ENCODE results near the gene KNCN. TPM values are rescaled to one million over a fixed set of nuclear protein-coding genes. Genes with fewer than 3 reads are reported as not detected.

KNCN gene
- polyA plus RNA-seq, 1 donor from 2014 or later: not detected

- H3K4me3 ChIP-seq (ENCODE audit: low read length): no peak overlapping the region
- H3K79me2 ChIP-seq (replicated peaks; ENCODE audit: insufficient read depth, low read length): no peaks in the 10 kb centered on the region
- no peak overlapping the region for H3K27ac ChIP-seq (ENCODE audit: low read length)
- no peaks in the 10 kb centered on the region for H3K36me3 ChIP-seq (ENCODE audit: insufficient read depth, low read length)
- no peak overlapping the region for H3K4me2 ChIP-seq (ENCODE audit: low read length)
- TF ChIP-seq RAD21 (conservative IDR thresholded peaks at IDR 0.05) (no peak), EZH2 (IDR thresholded peaks at IDR 0.05; ENCODE audit: borderline replicate concordance, insufficient read depth, low read length, poor library complexity, severe bottlenecking) (no peak), MXI1 (conservative IDR thresholded peaks at IDR 0.05; ENCODE audit: poor library complexity, severe bottlenecking) (no peak), POLR2AphosphoS5 (IDR thresholded peaks at IDR 0.05) (no peak), SMC3 (conservative IDR thresholded peaks at IDR 0.05; ENCODE audit: poor library complexity) (no peak), TAF1 (IDR thresholded peaks at IDR 0.05; ENCODE audit: low read depth) (no peak), EP300 (conservative IDR thresholded peaks at IDR 0.05; ENCODE audit: poor library complexity, severe bottlenecking) (no peak), CTCF (IDR thresholded peaks at IDR 0.05; ENCODE audit: poor library complexity, severe bottlenecking) (no peak), REST (IDR thresholded peaks at IDR 0.05; ENCODE audit: borderline replicate concordance) (no peak)
- no peaks in the 10 kb centered on the region for H3K9me2 ChIP-seq (ENCODE audit: insufficient read depth, low read length)
- H3K9me3 ChIP-seq (ENCODE audit: low read length): no peaks in the 10 kb centered on the region
- H4K20me1 ChIP-seq (ENCODE audit: insufficient read depth): no peaks in the 10 kb centered on the region
- H3K9ac ChIP-seq (ENCODE audit: low read length): no peak overlapping the region
- H3K27me3 ChIP-seq (ENCODE audit: insufficient read depth, low read depth, low read length): peaks cover 60% of the 10 kb centered on the region
- H2AFZ ChIP-seq (ENCODE audit: low read depth, low read length): no peak overlapping the region
- H3F3A ChIP-seq (ENCODE audit: insufficient read depth, low read length, poor library complexity, severe bottlenecking): no peaks in the 10 kb centered on the region
These were observed 55.7 kb downstream of the KNCN start for GRCh38 chr1:46495778-46496177.

Other genes with a start within 250 kb of the KNCN start
- 52.9 and 68.6 TPM in 2 replicates for gene LRRC41, start 248.0 kb downstream of the KNCN start, polyA plus RNA-seq
- 1,068 and 1,272 TPM in 2 replicates for gene UQCRH, start 247.9 kb downstream of the KNCN start, polyA plus RNA-seq
- gene NSUN4, start 210.8 kb downstream of the KNCN start, polyA plus RNA-seq: 8.7 and 13.1 TPM in 2 replicates
- gene FAAH, start 157.3 kb downstream of the KNCN start, polyA plus RNA-seq: 106 and 111 TPM in 2 replicates
- gene DMBX1, start 61.8 kb downstream of the KNCN start, polyA plus RNA-seq: 0.28 TPM in 1 of 2 replicates, not detected in the other
- gene MKNK1, start 52.6 kb upstream of the KNCN start, polyA plus RNA-seq: 9.6 and 9.9 TPM in 2 replicates
- 0.41 and 1.2 TPM in 2 replicates for gene MOB3C, start 65.2 kb upstream of the KNCN start, polyA plus RNA-seq
- 80.7 and 88.4 TPM in 2 replicates for gene ATPAF1, start 116.7 kb upstream of the KNCN start, polyA plus RNA-seq
- gene TEX38, start 120.2 kb upstream of the KNCN start, polyA plus RNA-seq: not detected in 2 replicates
- 7.6 and 8.0 TPM in 2 replicates for gene EFCAB14, start 167.5 kb upstream of the KNCN start, polyA plus RNA-seq
- gene CYP4B1, start 247.4 kb upstream of the KNCN start, polyA plus RNA-seq: not detected in 2 replicates